ENCODE results near the gene TUSC2. TPM values are rescaled to one million over a fixed set of nuclear protein-coding genes. Genes with fewer than 3 reads are reported as not detected.

Gene TUSC2
- total RNA-seq, 1 experiment from 2014 or later = 33.5 TPM

DNA sequence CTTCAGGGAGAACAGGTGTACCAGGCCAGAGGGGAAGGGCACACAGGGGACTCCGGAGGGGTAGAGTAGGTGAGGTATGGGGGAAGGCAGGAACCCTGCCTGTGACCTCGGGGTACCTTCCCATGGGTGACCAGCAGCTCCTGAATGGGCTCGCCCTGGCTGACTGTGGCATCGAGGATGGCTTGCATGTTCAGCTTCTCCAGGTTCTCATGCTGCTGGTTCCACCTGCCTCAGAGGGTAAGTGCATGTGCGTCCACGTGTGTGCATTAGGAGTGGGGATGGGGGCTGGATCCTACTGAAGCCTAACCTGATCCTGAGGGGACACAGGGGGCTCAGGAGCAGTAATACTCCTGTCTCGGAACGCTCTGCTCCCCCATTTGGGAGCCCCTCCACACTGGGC lies 17.0 kb upstream of the TUSC2 start:
- Histone ChIP-seq H2BK12ac (ENCODE audit: insufficient read length, low read depth, low read length) (no peak overlapping the region), H2BK5ac (ENCODE audit: insufficient read length, low read length) (no peak overlapping the region), H2BK15ac (ENCODE audit: low read depth, low read length) (no peak overlapping the region), H3K9ac (ENCODE audit: extremely low read depth, insufficient read length, low read length) (no peak overlapping the region), H2AK5ac (ENCODE audit: insufficient read length, low read length) (no peak overlapping the region), H3K23ac (ENCODE audit: insufficient read length, low read depth, low read length) (no peak overlapping the region), H3K56ac (ENCODE audit: insufficient read length, low read depth, low read length) (no peak overlapping the region), H3K4me1 (ENCODE audit: insufficient read depth, low read length) (no peaks in the 10 kb centered on the region; the same call in 1 of the 2 replicates), H3K27ac (ENCODE audit: insufficient read length, low read depth, low read length) (no peak overlapping the region), H3K4ac (ENCODE audit: low read depth, low read length) (no peak overlapping the region), H3K79me2 (ENCODE audit: insufficient read depth, low read length) (no peaks in the 10 kb centered on the region), H2BK20ac (ENCODE audit: low read depth, low read length, poor library complexity, severe bottlenecking) (no peak overlapping the region), H3K27me3 (ENCODE audit: insufficient read depth, low read length) (peaks cover 13% of the 10 kb centered on the region; the same call in 1 of the 2 replicates), H4K8ac (replicated peaks; ENCODE audit: insufficient read length, low read depth, low read length) (no peak overlapping the region), H3K18ac (ENCODE audit: insufficient read length, low read depth, low read length) (no peak overlapping the region), H3K9me3 (ENCODE audit: control insufficient read depth, low read depth, low read length) (no peaks in the 10 kb centered on the region), H2BK120ac (ENCODE audit: low read depth, low read length, poor library complexity, severe bottlenecking) (no peak overlapping the region), H4K91ac (ENCODE audit: insufficient read length, low read depth, low read length) (no peak overlapping the region), H3K23me2 (ENCODE audit: insufficient read length, low read depth, low read length, poor library complexity, severe bottlenecking) (peaks cover 15% of the 10 kb centered on the region), H4K20me1 (ENCODE audit: control insufficient read depth, insufficient read depth, insufficient read length) (no peaks in the 10 kb centered on the region), H4K5ac (ENCODE audit: insufficient read length, low read depth, low read length) (no peak overlapping the region), H3T11ph (ENCODE audit: low read length) (no peak overlapping the region), H3K4me2 (ENCODE audit: insufficient read depth, insufficient read length, low read length) (peak overlapping the region; percentile 62), H3K14ac (ENCODE audit: insufficient read depth, low read length) (no peak overlapping the region), H2AFZ (ENCODE audit: low read length) (no peak overlapping the region), H3K79me1 (ENCODE audit: insufficient read depth, low read depth, low read length, poor library complexity, severe bottlenecking) (no peaks in the 10 kb centered on the region)
- peaks cover 58% of the 10 kb centered on the region for H3K27me3 Mint-ChIP-seq (ENCODE audit: low read depth)
- no CpG with 5 or more reads among the region's 8 CpGs for WGBS (ENCODE audit: extremely low coverage, insufficient read length, low lambda C conversion rate)
- H3K4me3 Mint-ChIP-seq = peak overlapping the region; percentile 57 to 70; a peak in 2 of 5 replicates
- no peak overlapping the region for H3K27ac Mint-ChIP-seq
- DNase-seq = no peak
- TF ChIP-seq, protein P1, sequence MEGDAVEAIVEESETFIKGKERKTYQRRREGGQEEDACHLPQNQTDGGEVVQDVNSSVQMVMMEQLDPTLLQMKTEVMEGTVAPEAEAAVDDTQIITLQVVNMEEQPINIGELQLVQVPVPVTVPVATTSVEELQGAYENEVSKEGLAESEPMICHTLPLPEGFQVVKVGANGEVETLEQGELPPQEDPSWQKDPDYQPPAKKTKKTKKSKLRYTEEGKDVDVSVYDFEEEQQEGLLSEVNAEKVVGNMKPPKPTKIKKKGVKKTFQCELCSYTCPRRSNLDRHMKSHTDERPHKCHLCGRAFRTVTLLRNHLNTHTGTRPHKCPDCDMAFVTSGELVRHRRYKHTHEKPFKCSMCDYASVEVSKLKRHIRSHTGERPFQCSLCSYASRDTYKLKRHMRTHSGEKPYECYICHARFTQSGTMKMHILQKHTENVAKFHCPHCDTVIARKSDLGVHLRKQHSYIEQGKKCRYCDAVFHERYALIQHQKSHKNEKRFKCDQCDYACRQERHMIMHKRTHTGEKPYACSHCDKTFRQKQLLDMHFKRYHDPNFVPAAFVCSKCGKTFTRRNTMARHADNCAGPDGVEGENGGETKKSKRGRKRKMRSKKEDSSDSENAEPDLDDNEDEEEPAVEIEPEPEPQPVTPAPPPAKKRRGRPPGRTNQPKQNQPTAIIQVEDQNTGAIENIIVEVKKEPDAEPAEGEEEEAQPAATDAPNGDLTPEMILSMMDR (conservative IDR thresholded peaks at IDR 0.05) = no peak
- peaks cover 6 to 15% (median 7%) of the 10 kb centered on the region in 3 experiments; a peak in 6 of 7 replicates for H3K36me3 Mint-ChIP-seq (ENCODE audit: insufficient read depth in 1 of 3, low read depth in 3 of 3)
- H3K4me1 Mint-ChIP-seq = peaks cover 8 to 14% of the 10 kb centered on the region in 2 experiments
- H3K9me3 Mint-ChIP-seq = no peaks in the 10 kb centered on the region

Measured in H9 (cell line).